HG02678 (cell line): ENCODE results near the gene LMF1.

ENCODE experiments used
- ATAC-seq: cut with Tn5 transposase; IDR thresholded peaks from one replicate; pipeline ENCODE4 v1.9.1; 2021; ENCODE audit warnings: mild to moderate bottlenecking, moderate library complexity; ENCODE audit not compliant: unreplicated experiment

LMF1 gene

GRCh38 chr16:986411-986810 is 15.6 kb upstream of the LMF1 start:
- no peak for ATAC-seq

- no peak for ATAC-seq
Observed at GRCh38 chr16:985646-986400, 15.0 kb upstream of the LMF1 start.

- no peak for ATAC-seq
Observed at GRCh38 chr16:984736-985636, 14.2 kb upstream of the LMF1 start.

- ATAC-seq: no peak
Observed at GRCh38 chr16:984121-984694, 13.4 kb upstream of the LMF1 start.

- no peak for ATAC-seq
Observed at GRCh38 chr16:983044-984030, 12.6 kb upstream of the LMF1 start.

- no peak for ATAC-seq
Observed at GRCh38 chr16:982145-983043, 11.6 kb upstream of the LMF1 start.

GRCh38 chr16:981695-982144 is 10.9 kb upstream of the LMF1 start, which contains the start of gene SOX8:
TSS of gene SOX8 (plus strand) at chr16:981770. CDS start at chr16:981923, 153 bp downstream.
- no peak for ATAC-seq

- ATAC-seq: no peak
Observed at GRCh38 chr16:980595-980854, 9.7 kb upstream of the LMF1 start.

- no peak for ATAC-seq
Observed at GRCh38 chr16:979859-980594, 9.2 kb upstream of the LMF1 start.

- no peak for ATAC-seq
Observed at GRCh38 chr16:979147-979546, 8.4 kb upstream of the LMF1 start.

GRCh38 chr16:978403-978802 is 7.6 kb upstream of the LMF1 start:
- ATAC-seq: no peak

GRCh38 chr16:977896-978295 is 7.1 kb upstream of the LMF1 start:
- ATAC-seq: no peak

- ATAC-seq: no peak
Observed at GRCh38 chr16:977081-977701, 6.4 kb upstream of the LMF1 start.

GRCh38 chr16:976389-976931 is 5.7 kb upstream of the LMF1 start:
- ATAC-seq: no peak

- no peak for ATAC-seq
Observed at GRCh38 chr16:975291-975690, 4.5 kb upstream of the LMF1 start.

GRCh38 chr16:974611-975261 is 4.0 kb upstream of the LMF1 start:
- ATAC-seq: no peak

GRCh38 chr16:974001-974601 is 3.3 kb upstream of the LMF1 start:
- no peak for ATAC-seq
